ENCODE measurements around the gene MCL1. TPM values are rescaled to one million over a fixed set of nuclear protein-coding genes. Genes with fewer than 3 reads are reported as not detected.

MCL1 gene
- total and polyA plus RNA-seq, 2 donors (not counting 1 experiment from before 2014, with no cell fraction given): 219 to 266 TPM

DNA sequence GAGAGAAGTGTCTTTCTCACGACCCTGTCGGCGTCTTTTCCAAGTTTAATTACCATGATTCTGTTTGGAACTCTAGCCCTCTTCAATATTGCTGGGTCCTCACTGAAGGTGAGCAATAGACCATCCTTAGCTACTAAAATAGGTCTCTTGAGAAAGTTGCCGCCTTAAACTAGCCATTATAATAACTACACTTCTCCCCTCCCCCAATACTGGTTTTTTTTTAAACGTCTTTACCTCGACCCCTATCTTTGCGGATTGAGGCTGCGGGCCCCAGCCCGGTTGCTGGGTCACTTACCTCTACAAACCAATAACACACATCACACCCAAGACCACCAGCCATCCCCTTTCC lies 49.3 kb upstream of the MCL1 start:
- H3K9me3 Mint-ChIP-seq (ENCODE audit: insufficient read depth): no peaks in the 10 kb centered on the region
- ATAC-seq (ENCODE audit: low read depth) (no peak), DNase-seq (no peak)
- ChIA-PET CTCF (interaction anchor here (0.8 to 23.2 kb wide), 7 partner anchors 10 to 377 kb away, joined by 3 to 661 read pairs (median 6); partner anchors contain the start of genes GOLPH3L, MCL1 and MINDY1), POLR2A (interaction anchor here (0.8 to 2.0 kb wide), 12 partner anchors 9 to 176 kb away, joined by 3 to 35 read pairs (median 6); partner anchors contain the start of genes FALEC, GOLPH3L and MCL1)
- H4K20me1 ChIP-seq (ENCODE audit: control insufficient read depth, insufficient read depth, low read length, poor library complexity, severe bottlenecking): no peaks in the 10 kb centered on the region
- intact Hi-C loops (cut with micrococcal nuclease): loop anchor here (1.0 to 5.0 kb wide), 10 partner anchors 17 to 349 kb away; partner anchors contain the start of genes CTSS, FALEC, GOLPH3L and MCL1
- peak overlapping the region; percentile 95 to 96 for H3K27ac ChIP-seq (ENCODE audit: low read length in 2 of 2)
- H3K27ac Mint-ChIP-seq: no peak overlapping the region
- H3K79me2 ChIP-seq (ENCODE audit: control insufficient read depth, insufficient read depth, low read length): peaks cover 40% of the 10 kb centered on the region
- peak overlapping the region; percentile 74 to 93 (median 80) for H3K4me3 ChIP-seq (ENCODE audit: control extremely low read depth in 1 of 5, extremely low read depth in 1 of 5, insufficient read depth in 1 of 5, low read depth in 2 of 5, low read length in 4 of 5)
- peaks cover 19 to 21% of the 10 kb centered on the region in 2 donors for H3K4me1 ChIP-seq (ENCODE audit: control insufficient read depth in 2 of 2, insufficient read depth in 2 of 2, low read length in 2 of 2)
- no peaks in the 10 kb centered on the region for H3K27me3 Mint-ChIP-seq
- 0% methylated on average over 8 of the region's 9 CpGs for WGBS (ENCODE audit: insufficient coverage)
- peaks cover 17% of the 10 kb centered on the region for H3K4me1 Mint-ChIP-seq
- H3K36me3 ChIP-seq (replicated peaks in 1 of 2; ENCODE audit: control extremely low read depth in 1 of 2, control insufficient read depth in 1 of 2, extremely low read depth in 1 of 2, insufficient read depth in 2 of 2, low read length in 1 of 2): peaks cover 3 to 37% of the 10 kb centered on the region in 2 experiments
- no peaks in the 10 kb centered on the region for H3K27me3 ChIP-seq (replicated peaks in 1 of 4; ENCODE audit: control extremely low read depth in 1 of 4, control insufficient read depth in 3 of 4, insufficient read depth in 4 of 4, low read length in 3 of 4)
- H3K9ac ChIP-seq (ENCODE audit: low read length): peak overlapping the region; percentile 84
- TF ChIP-seq, protein P1, sequence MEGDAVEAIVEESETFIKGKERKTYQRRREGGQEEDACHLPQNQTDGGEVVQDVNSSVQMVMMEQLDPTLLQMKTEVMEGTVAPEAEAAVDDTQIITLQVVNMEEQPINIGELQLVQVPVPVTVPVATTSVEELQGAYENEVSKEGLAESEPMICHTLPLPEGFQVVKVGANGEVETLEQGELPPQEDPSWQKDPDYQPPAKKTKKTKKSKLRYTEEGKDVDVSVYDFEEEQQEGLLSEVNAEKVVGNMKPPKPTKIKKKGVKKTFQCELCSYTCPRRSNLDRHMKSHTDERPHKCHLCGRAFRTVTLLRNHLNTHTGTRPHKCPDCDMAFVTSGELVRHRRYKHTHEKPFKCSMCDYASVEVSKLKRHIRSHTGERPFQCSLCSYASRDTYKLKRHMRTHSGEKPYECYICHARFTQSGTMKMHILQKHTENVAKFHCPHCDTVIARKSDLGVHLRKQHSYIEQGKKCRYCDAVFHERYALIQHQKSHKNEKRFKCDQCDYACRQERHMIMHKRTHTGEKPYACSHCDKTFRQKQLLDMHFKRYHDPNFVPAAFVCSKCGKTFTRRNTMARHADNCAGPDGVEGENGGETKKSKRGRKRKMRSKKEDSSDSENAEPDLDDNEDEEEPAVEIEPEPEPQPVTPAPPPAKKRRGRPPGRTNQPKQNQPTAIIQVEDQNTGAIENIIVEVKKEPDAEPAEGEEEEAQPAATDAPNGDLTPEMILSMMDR (IDR thresholded peaks at IDR 0.05): no peak
- no peak for TF ChIP-seq EZH2 (IDR thresholded peaks at IDR 0.05; ENCODE audit: borderline replicate concordance, insufficient read depth, low read depth, low read length, poor library complexity, severe bottlenecking)
- no peak overlapping the region for H3K4me3 Mint-ChIP-seq
- H3K9me3 ChIP-seq (ENCODE audit: control extremely low read depth in 1 of 3, control insufficient read depth in 2 of 3, insufficient read depth in 1 of 3, low read length in 2 of 3): no peaks in the 10 kb centered on the region
- H3K4me2 ChIP-seq (replicated peaks; ENCODE audit: low read depth, low read length, poor library complexity, severe bottlenecking): peak overlapping the region; percentile 77
- H2AFZ ChIP-seq (ENCODE audit: insufficient read depth, low read depth, low read length, poor library complexity, severe bottlenecking): peak overlapping the region; percentile 79

DNA sequence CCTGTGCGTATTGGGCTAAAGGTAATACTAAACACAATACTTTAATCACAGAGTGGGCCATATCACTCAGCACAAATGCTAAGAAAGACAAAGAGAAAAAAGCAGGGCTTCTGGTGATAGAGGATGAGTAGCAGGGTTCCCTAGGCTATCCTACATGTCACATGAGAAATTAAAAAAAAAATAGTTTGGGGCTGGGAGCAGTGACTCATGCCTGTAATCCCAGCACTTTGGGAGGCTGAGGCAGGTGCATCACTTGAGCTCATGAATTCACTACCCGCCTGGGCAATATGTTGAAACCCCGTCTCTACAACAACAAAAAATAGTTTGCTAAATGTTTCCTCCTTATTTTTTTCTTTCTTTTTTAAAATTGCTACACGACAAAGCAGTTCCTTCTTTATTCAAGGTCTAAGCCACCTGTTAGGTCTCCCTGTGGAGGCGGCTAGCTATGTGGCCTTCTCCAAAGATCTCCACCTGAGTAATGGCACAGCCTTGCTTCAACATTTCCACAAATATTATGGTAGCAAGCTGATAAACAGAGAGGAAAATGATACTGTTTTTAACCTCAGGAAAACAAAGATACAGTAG lies 48.5 kb upstream of the MCL1 start:
- ChIA-PET CTCF (interaction anchor here (1.3 to 23.2 kb wide), 5 partner anchors 9 to 69 kb away, joined by 3 to 661 read pairs (median 20); partner anchors contain the start of genes GOLPH3L and MCL1), POLR2A (interaction anchor here (0.8 to 2.0 kb wide), 6 partner anchors 48 to 112 kb away, joined by 3 to 18 read pairs (median 6); partner anchors contain the start of gene MCL1)
- 64% methylated on average over 2 of the region's 5 CpGs for WGBS (ENCODE audit: insufficient coverage)
- no peaks in the 10 kb centered on the region for H3K9me3 ChIP-seq (ENCODE audit: control extremely low read depth in 1 of 3, control insufficient read depth in 2 of 3, insufficient read depth in 1 of 3, low read length in 2 of 3)
- peaks cover 19 to 21% of the 10 kb centered on the region in 2 donors for H3K4me1 ChIP-seq (ENCODE audit: control insufficient read depth in 2 of 2, insufficient read depth in 2 of 2, low read length in 2 of 2)
- H3K4me3 ChIP-seq (ENCODE audit: control extremely low read depth in 1 of 5, extremely low read depth in 1 of 5, insufficient read depth in 1 of 5, low read depth in 2 of 5, low read length in 4 of 5): peak overlapping the region in 2 of 5 experiments; percentile 79 to 80
- TF ChIP-seq, protein P1 (IDR thresholded peaks at IDR 0.05): no peak
- TF ChIP-seq EZH2 (IDR thresholded peaks at IDR 0.05; ENCODE audit: borderline replicate concordance, insufficient read depth, low read depth, low read length, poor library complexity, severe bottlenecking): no peak
- H3K9ac ChIP-seq (ENCODE audit: low read length): peak overlapping the region; percentile 84
- Mint-ChIP-seq H3K4me1 (peaks cover 17% of the 10 kb centered on the region), H3K4me3 (no peak overlapping the region), H3K27me3 (no peaks in the 10 kb centered on the region), H3K9me3 (ENCODE audit: insufficient read depth) (no peaks in the 10 kb centered on the region), H3K27ac (peak overlapping the region; percentile 37)
- H4K20me1 ChIP-seq (ENCODE audit: control insufficient read depth, insufficient read depth, low read length, poor library complexity, severe bottlenecking): no peaks in the 10 kb centered on the region
- ATAC-seq (ENCODE audit: low read depth): no peak
- no peaks in the 10 kb centered on the region for H3K27me3 ChIP-seq (replicated peaks in 1 of 4; ENCODE audit: control extremely low read depth in 1 of 4, control insufficient read depth in 3 of 4, insufficient read depth in 4 of 4, low read length in 3 of 4)
- peaks cover 43% of the 10 kb centered on the region for H3K79me2 ChIP-seq (ENCODE audit: control insufficient read depth, insufficient read depth, low read length)
- peak overlapping the region; percentile 77 for H3K4me2 ChIP-seq (replicated peaks; ENCODE audit: low read depth, low read length, poor library complexity, severe bottlenecking)
- intact Hi-C loops (cut with micrococcal nuclease): loop anchor here (2.0 to 5.0 kb wide), 4 partner anchors 69 to 299 kb away; partner anchors contain the start of genes CTSS, GOLPH3L and SETDB1
- peaks cover 4 to 45% of the 10 kb centered on the region in 2 experiments for H3K36me3 ChIP-seq (replicated peaks in 1 of 2; ENCODE audit: control extremely low read depth in 1 of 2, control insufficient read depth in 1 of 2, extremely low read depth in 1 of 2, insufficient read depth in 2 of 2, low read length in 1 of 2)
- no peak for DNase-seq
- H3K27ac ChIP-seq (ENCODE audit: low read length in 2 of 2): peak overlapping the region; percentile 95 to 96
- no peak overlapping the region for H2AFZ ChIP-seq (ENCODE audit: insufficient read depth, low read depth, low read length, poor library complexity, severe bottlenecking)
